Right renal pelvis (tissue), 4 donors: ENCODE results near the gene MCM8. TPM values are rescaled to one million over a fixed set of nuclear protein-coding genes. Genes with fewer than 3 reads are reported as not detected.

Experiments
- DNase-seq, 4 donors: peaks; one replicate each; pipeline ENCODE4 v3.0.0-alpha.2; 2013; ENCODE audit warnings: low read depth in 4 of 4, low spot score in 3 of 4, missing footprints in 1 of 4
- polyA plus RNA-seq, 4 donors: library from polyadenylated mRNA; unstranded; fragments of 120-200 nt; gene quantifications; one replicate each; pipeline ENCODE4 v1.2.1, GENCODE V29; 2013; ENCODE audit not compliant: insufficient read length in 4 of 4

The MCM8 gene
- polyA plus RNA-seq, 4 donors = 12.6 to 15.4 (median 14.7) TPM

- no peak for DNase-seq
Observed at GRCh38 chr20:5938456-5939029, 11.9 kb upstream of the MCM8 start.

DNA sequence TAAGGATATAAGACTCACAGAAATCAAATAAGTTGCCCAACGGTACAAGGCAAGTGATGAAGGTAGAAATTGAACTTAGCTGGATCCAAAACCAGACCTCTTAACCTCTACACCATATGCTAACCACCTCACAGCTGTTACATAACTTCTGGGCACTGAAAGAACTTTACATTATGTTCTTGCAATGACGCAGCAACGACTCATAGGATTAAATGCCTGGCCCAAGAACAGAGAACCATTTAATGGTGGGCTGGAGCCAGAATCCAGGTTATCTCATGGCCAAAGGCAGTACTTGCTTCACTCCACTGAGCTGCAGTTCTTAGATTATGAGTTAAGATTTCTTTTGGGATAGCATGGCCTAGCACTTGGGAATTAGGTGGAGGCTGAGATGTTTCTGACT is 4.5 kb upstream of the MCM8 start:
- DNase-seq = no peak

GRCh38 chr20:5947276-5947675 is 3.2 kb upstream of the MCM8 start:
- no peak for DNase-seq

DNA sequence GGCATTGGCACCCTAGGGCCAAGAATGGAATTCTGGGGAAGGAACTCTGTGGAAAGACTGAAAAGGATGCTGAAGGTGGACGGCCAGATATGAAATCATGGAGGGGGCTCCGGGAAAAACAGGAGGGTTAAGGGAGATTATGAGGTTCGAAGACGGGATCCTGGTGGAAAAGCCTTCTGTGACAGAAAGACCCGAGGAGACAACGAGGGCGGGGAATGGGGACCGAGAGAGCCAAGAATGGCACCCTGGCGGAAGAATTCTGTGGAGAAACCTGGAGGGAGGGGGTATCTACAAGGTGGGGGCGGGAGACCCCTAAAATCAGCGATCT is 545 bp upstream of the MCM8 start:
- no peak for DNase-seq

DNA sequence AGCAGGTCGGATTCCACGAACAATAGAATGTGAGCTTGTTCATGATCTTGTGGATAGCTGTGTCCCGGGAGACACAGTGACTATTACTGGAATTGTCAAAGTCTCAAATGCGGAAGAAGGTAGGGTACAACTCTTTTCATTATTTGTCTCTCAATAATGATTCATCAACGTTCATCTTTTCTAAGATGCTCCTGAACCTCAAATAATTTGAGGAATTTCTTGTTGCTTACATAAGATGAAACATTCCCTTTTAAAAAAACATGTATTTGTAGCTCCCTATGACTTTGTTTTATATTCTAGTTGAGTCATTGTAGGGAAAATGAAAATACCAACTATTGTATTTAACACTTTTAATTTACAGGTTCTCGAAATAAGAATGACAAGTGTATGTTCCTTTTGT is 17.0 kb downstream of the MCM8 start:
- DNase-seq = no peak

DNA sequence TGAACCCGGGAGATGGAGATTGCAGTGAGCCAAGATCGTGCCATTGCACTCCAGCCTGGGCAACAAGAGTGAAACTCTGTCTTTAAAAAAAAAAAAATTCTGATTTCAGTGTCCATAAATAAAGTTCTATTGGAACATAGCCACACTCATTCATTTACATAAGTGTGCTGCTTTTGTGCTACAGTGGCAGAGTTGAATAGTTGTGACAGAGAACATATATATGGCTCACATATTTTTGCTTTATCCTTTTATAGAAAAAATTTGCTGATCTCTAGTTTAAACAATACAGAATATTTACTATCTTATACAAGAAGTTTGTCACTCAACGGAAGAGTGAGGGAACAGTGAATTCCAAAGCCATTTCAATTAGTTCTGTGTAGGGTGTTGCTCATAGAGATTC is 18.0 kb downstream of the MCM8 start:
- no peak for DNase-seq

GRCh38 chr20:5969348-5969935 is 19.0 kb downstream of the MCM8 start:
- DNase-seq = no peak

DNA sequence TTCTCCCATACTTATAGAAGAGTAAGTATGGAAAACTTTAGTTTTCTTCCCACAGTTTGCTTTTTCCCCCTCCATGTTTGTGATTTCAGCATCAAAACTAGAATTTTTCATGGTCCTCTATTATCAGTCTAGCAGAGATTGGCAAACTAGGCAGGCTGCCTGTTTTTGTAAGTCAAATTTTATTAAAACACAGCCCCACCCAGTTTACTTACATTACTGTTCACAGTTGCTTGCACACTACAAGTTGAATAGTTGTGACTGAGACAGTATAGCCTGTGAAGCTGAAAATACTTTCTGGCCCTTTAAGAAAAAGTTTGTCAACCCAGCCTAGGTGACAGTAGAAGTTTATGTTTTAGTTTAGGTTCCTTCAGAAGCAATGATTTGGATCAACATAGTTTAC is 19.5 kb downstream of the MCM8 start:
- DNase-seq = no peak

DNA sequence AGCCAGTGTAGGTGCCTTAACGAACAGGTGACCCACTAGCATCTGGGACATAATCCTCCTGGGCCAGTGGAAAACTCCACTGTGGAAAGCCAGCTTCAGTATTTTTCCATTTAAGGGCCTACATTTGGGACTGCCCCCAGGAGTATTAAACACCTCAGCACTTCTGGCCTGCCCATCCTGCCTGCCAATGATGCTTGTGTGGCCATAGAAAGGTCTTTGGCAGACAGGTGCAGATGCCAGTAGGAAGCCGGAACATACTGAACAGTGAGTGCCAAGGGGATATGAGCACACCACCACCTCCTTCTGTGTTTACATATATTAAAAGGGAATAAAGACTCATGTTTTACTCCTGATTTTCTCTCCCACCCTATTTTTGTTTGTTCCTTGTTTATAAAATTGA is 19.9 kb downstream of the MCM8 start:
- no peak for DNase-seq

DNA sequence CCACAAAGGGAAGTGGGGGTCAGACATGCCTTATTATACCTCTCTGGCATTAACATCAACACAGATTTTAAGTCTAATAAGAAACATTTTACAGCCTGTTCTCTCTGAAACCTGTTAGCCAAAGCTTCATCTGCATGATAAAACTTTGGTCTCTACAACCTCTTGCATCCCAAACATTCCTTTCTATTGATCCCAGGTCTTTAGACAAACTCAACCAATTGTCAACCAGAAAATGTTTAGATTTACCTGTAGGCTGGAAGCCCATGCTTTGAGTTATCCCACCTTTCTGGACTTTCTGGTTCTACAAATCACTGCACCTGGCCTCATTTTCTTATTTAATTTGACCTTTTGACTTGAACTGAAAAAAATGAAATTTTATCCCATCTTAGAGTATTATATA is 20.8 kb downstream of the MCM8 start:
- DNase-seq = no peak

DNA sequence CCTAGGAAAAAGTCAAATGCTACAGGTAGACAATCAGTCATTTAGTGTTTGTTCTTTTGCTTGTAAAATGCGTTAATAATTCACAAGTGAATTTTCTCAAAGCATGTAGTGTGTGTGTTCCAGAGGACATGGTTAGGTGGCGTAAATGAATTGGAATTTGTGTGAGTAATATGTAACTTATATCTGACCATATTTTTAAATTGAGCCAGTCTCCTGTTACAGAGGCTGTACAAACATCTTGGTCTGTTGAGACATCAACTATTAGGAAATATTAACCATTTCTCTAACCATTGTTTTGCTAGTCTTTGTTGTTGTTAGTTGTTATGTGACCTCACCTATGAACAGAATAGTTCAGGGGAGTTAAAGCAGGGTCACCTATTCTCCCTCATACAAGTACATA is 22.7 kb downstream of the MCM8 start:
- DNase-seq = no peak

DNA sequence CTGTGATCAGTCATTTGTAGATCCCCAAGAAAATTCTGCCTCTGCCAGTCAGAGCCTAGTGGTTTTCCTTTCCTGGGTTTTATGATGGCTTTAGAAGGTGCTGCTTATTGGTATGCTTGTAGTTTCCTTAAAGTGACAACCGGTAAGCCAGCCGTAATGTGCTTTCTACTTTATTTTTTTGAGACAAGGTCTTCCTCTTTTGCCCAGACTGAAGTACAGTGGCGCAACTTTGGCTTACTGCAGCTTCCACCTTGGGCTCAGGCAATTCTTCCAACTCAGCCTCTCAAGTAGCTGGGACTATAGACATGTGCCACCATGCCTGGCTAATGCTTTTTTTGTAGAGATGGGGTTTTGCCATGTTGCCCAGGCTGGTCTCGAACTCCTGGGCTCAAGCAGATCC is 23.5 kb downstream of the MCM8 start:
- no peak for DNase-seq

- no peak for DNase-seq
Observed at GRCh38 chr20:5974531-5974930, 24.1 kb downstream of the MCM8 start.

GRCh38 chr20:5975778-5976177 is 25.3 kb downstream of the MCM8 start:
- DNase-seq = no peak

DNA sequence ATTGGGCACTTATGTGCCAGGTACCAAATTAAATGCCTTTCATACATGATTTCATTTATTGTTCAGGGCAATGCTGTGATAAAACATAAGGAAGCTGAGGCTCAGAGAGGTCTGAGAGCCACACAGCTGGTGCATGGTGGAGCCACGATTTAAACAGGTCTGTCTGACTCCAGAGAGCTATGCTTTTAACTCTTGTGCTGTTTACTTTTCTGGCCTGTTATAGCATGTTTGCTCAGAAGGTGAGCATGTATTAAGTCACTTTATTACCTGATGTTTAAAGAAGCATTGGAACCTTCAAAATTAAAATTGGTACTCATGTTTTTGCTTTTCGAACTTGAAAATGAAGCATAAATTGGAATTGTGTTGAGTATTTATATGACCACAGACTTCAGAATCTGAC is 26.8 kb downstream of the MCM8 start:
- DNase-seq = no peak

- DNase-seq = no peak
Observed at GRCh38 chr20:5977975-5978374, 27.5 kb downstream of the MCM8 start.

DNA sequence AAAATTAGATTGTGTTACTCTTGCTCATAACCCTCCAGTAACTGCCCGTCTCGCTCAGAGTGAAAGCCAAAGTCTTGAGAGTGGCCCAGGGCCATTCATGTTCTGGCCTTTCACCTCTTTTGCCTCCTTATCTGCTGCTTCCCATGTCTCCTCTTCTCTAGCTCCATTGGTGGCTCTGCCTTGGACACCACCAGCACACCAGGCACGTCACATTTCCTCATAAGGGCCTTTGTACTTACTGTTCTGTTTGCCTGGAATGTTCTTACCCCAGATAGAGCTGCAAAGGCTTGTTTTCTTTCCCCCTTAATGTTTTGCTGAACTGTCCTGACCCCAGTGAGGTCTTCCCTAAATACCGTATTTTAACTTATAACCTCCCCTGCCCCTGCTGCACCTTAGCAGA is 29.3 kb downstream of the MCM8 start:
- DNase-seq = no peak

- no peak for DNase-seq
Observed at GRCh38 chr20:5980720-5981538, 30.5 kb downstream of the MCM8 start.

DNA sequence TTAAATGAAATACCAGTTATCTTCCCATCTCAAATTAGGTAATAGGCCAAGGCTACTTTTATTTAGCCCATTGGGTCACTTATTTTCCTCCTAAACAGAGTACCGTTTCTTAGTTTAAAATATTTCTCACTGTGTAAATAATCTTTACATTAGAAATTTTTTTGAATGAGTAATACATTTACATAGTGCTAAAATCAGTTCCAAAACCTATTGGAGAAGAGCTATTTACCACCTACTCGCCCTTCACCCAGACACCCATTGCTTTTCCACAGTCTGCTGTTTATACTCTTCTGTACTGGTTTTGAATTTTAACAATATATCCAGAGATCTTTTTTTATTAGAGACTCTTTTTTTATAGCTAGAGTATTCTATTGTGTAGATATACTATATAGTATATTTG is 36.9 kb downstream of the MCM8 start:
- DNase-seq = no peak

GRCh38 chr20:5989539-5989938 is 39.1 kb downstream of the MCM8 start:
- no peak for DNase-seq

DNA sequence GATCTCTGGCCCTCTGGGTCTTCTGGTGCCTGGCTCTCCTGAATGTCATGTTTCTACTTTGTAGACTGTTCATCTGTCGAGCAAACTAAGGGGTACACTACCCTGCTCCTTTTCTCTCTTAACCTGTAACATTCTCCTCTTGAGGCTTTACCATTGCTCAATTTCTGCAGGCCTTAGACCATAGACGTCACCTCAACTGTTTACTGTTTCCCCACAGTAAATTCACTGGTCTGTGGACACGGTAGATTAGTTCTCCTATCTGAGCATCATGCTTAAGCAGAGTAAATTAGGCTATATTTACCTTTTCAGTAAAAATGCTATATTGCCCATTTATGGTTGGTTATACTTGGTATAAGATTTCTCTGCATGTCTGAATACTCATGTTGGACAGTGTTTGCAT is 40.5 kb downstream of the MCM8 start:
- DNase-seq = no peak
